ENCODE measurements around the gene DMRTA1.

- TF ChIP-seq EZH2 (IDR thresholded peaks at IDR 0.05; ENCODE audit: borderline replicate concordance), result no peak
- TF ChIP-seq, protein P1, sequence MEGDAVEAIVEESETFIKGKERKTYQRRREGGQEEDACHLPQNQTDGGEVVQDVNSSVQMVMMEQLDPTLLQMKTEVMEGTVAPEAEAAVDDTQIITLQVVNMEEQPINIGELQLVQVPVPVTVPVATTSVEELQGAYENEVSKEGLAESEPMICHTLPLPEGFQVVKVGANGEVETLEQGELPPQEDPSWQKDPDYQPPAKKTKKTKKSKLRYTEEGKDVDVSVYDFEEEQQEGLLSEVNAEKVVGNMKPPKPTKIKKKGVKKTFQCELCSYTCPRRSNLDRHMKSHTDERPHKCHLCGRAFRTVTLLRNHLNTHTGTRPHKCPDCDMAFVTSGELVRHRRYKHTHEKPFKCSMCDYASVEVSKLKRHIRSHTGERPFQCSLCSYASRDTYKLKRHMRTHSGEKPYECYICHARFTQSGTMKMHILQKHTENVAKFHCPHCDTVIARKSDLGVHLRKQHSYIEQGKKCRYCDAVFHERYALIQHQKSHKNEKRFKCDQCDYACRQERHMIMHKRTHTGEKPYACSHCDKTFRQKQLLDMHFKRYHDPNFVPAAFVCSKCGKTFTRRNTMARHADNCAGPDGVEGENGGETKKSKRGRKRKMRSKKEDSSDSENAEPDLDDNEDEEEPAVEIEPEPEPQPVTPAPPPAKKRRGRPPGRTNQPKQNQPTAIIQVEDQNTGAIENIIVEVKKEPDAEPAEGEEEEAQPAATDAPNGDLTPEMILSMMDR (IDR thresholded peaks at IDR 0.05; ENCODE audit: poor library complexity), result no peak
Observed at GRCh38 chr9:22457448-22457847, 10.8 kb downstream of the DMRTA1 start.

Data from hepatocyte (in vitro differentiated cells).